CD4-positive, alpha-beta T cell (primary cell): Measurements from ENCODE around the gene LRRC25. TPM values are rescaled to one million over a fixed set of nuclear protein-coding genes. Genes with fewer than 3 reads are reported as not detected.
A peak's percentile ranks its signal among the peaks of the same experiment; 100 is the strongest.

Experiments used
- ATAC-seq: fragments of 200-7000 bp; cut with Tn5 transposase; one replicate; pipeline ENCODE4 v1.10.0; 2022; ENCODE audit warnings: mild to moderate bottlenecking; ENCODE audit not compliant: poor library complexity
- CTCF ChIA-PET: fragments of 350-600 bp; sonication (Branson Sonifier 250); formaldehyde crosslinking; loops from one replicate; lab custom pipeline; 2021; ENCODE audit warnings: antibody characterized with exemption, inconsistent platforms; lab: Charles Lee
- POLR2A ChIA-PET: fragments of 350-600 bp; sonication (Branson Sonifier 250); formaldehyde crosslinking; loops from one replicate; lab custom pipeline; 2021; ENCODE audit warnings: antibody characterized with exemption, inconsistent platforms; lab: Charles Lee
- DNase-seq, 14 experiments: peaks; one replicate each; pipeline ENCODE4 v3.0.0-alpha.2; 2013 to 2020; ENCODE audit warnings: mixed read lengths in 2 of 14
- H3K27ac ChIP-seq, 2 donors: one replicate each; pipeline versions ENCODE4 v1.5.1 to v1.7.0; 2013; ENCODE audit warnings: low read length in 2 of 2, low read depth in 1 of 2, mild to moderate bottlenecking in 1 of 2
- H3K27me3 ChIP-seq, 2 experiments: 1 replicate in 1 of 2; 2 replicates in 1 of 2; pipeline versions ENCODE4 v1.6.1 to v1.7.0; 2013; ENCODE audit warnings: low read length in 2 of 2, control low read depth in 1 of 2, mild to moderate bottlenecking in 1 of 2, moderate library complexity in 1 of 2; ENCODE audit not compliant: insufficient read depth in 2 of 2, control insufficient read depth in 1 of 2
- H3K36me3 ChIP-seq: one replicate; pipeline ENCODE4 v1.6.1; 2013; ENCODE audit warnings: low read length, control low read depth; ENCODE audit not compliant: insufficient read depth
- H3K4me1 ChIP-seq: one replicate; pipeline ENCODE4 v1.6.1; 2013; ENCODE audit warnings: low read length, control low read depth; ENCODE audit not compliant: insufficient read depth
- H3K4me3 ChIP-seq: one replicate; pipeline ENCODE4 v1.5.1; 2013; ENCODE audit warnings: mild to moderate bottlenecking, low read length, moderate library complexity
- H3K9me3 ChIP-seq, 2 experiments: 1 replicate in 1 of 2; 2 replicates in 1 of 2; pipeline versions ENCODE4 v1.6.1 to v1.7.0; 2013; ENCODE audit warnings: low read length in 2 of 2, mild to moderate bottlenecking in 2 of 2, control low read depth in 1 of 2, moderate library complexity in 1 of 2; ENCODE audit not compliant: control insufficient read depth in 1 of 2, insufficient read depth in 1 of 2
- H3K27ac Mint-ChIP-seq: one replicate; pipeline ENCODE4 v1.8.0; 2020; ENCODE audit warnings: mixed read lengths
- H3K27me3 Mint-ChIP-seq: one replicate; pipeline ENCODE4 v1.8.0; 2021; ENCODE audit warnings: mixed read lengths
- H3K36me3 Mint-ChIP-seq: one replicate; pipeline ENCODE4 v1.8.0; 2021; ENCODE audit warnings: low read depth, mixed read lengths
- H3K4me1 Mint-ChIP-seq: one replicate; pipeline ENCODE4 v1.8.0; 2021; ENCODE audit warnings: low read depth, mixed read lengths
- H3K4me3 Mint-ChIP-seq: one replicate; pipeline ENCODE4 v1.8.0; 2020; ENCODE audit warnings: mild to moderate bottlenecking, mixed read lengths
- H3K9me3 Mint-ChIP-seq: one replicate; pipeline ENCODE4 v1.8.0; 2020; ENCODE audit warnings: mixed read lengths
- CTCF ChIP-seq: fragments of 200-600 bp; IDR thresholded peaks from one replicate; pipeline ENCODE4 v1.8.0; 2022; ENCODE audit warnings: antibody characterized with exemption, mild to moderate bottlenecking
- intact Hi-C, 2 experiments: fragments of 100-400 bp; cut with DNase I in 1 of 2; cut with micrococcal nuclease in 1 of 2; formaldehyde crosslinking; loops; one replicate each; pipeline versions ENCODE4 v1.15.1 to v1.9.0; 2023 to 2025; cut with DNase I, micrococcal nuclease
- total RNA-seq, 174 experiments: library from RNA in 2 of 174; stranded (reverse) in 2 of 174; gene quantifications; one replicate each; pipeline ENCODE4 v1.2.3 and lab custom pipeline; 2021 to 2026

The LRRC25 gene
- total RNA-seq, 2 experiments from 2014 or later = 0.82 to 0.92 TPM

GRCh38 chr19:18437491-18438330, 40.3 kb upstream of the LRRC25 start, which contains the start of gene ISYNA1:
TSS of gene ISYNA1 (minus strand) at chr19:18438133. CDS start at chr19:18437979, 154 bp downstream.
- Histone ChIP-seq H3K4me3 (peak within 1 kb of the TSS; percentile 68), H3K4me1 (peaks cover 53% of the 10 kb centered on the region), H3K27ac (no peak within 1 kb of the TSS), H3K9me3 (peaks cover 0 to 8% of the 10 kb centered on the region in 2 experiments), H3K36me3 (peaks cover 5% of the 10 kb centered on the region), H3K27me3 (no peaks in the 10 kb centered on the region)
- H3K27ac Mint-ChIP-seq = peak within 1 kb of the TSS; percentile 81
- peak; percentile 24 for ATAC-seq
- H3K4me1 Mint-ChIP-seq = peaks cover 41% of the 10 kb centered on the region
- intact Hi-C loops = no loop called here
- TF ChIP-seq CTCF = no peak
- CTCF ChIA-PET = interaction anchor here (1.9 kb wide), 1 partner anchor 13 kb away, joined by 4 read pairs; no protein-coding TSS in a partner anchor
- peaks cover 9% of the 10 kb centered on the region for H3K36me3 Mint-ChIP-seq
- peak in 11 of 14 experiments; percentile 40 to 77 (median 47) for DNase-seq
- POLR2A ChIA-PET = interaction anchor here (0.5 to 1.1 kb wide), 6 partner anchors 9 to 482 kb away, joined by 3 to 7 read pairs (median 4); partner anchors contain the start of genes COPE, DDX49, JUND and SSBP4
- H3K27me3 Mint-ChIP-seq = no peaks in the 10 kb centered on the region
- H3K9me3 Mint-ChIP-seq = no peaks in the 10 kb centered on the region
- peak within 1 kb of the TSS; percentile 84 for H3K4me3 Mint-ChIP-seq

- ChIA-PET CTCF (interaction anchor here (1.9 kb wide), 1 partner anchor 14 kb away, joined by 4 read pairs; no protein-coding TSS in a partner anchor), POLR2A (interaction anchor here (0.5 to 1.1 kb wide), 6 partner anchors 8 to 483 kb away, joined by 3 to 7 read pairs (median 4); partner anchors contain the start of genes COPE, DDX49, JUND and SSBP4)
- H3K4me1 Mint-ChIP-seq = peaks cover 34% of the 10 kb centered on the region
- no peak overlapping the region for H3K27ac Mint-ChIP-seq
- Histone ChIP-seq H3K4me1 (peaks cover 54% of the 10 kb centered on the region), H3K9me3 (peaks cover 0 to 3% of the 10 kb centered on the region in 2 experiments), H3K4me3 (peak overlapping the region; percentile 68), H3K36me3 (peaks cover 8% of the 10 kb centered on the region), H3K27me3 (no peaks in the 10 kb centered on the region), H3K27ac (no peak overlapping the region)
- DNase-seq (peak; percentile 50 to 90 (median 74)), ATAC-seq (peak; percentile 57)
- H3K9me3 Mint-ChIP-seq = no peaks in the 10 kb centered on the region
- no peak for TF ChIP-seq CTCF
- intact Hi-C loops = no loop called here
- H3K36me3 Mint-ChIP-seq = peaks cover 5% of the 10 kb centered on the region
- no peaks in the 10 kb centered on the region for H3K27me3 Mint-ChIP-seq
- H3K4me3 Mint-ChIP-seq = peak overlapping the region; percentile 84
Measured at GRCh38 chr19:18436671-18437490, 39.5 kb upstream of the LRRC25 start.
